Endothelial cell of umbilical vein (primary cell): ENCODE results near the gene UBE2H. TPM values are rescaled to one million over a fixed set of nuclear protein-coding genes. Genes with fewer than 3 reads are reported as not detected.

Source experiments
- BruUV-seq: library from RNA; stranded (reverse); fragments of 400-500 nt; replicated peaks from 2 replicates; lab custom pipeline; 2021; lab: Mats Ljungman, UMichigan
- CTCF ChIA-PET: fragments of 300-600, 350-600 bp; sonication (Branson Sonifier 250); formaldehyde crosslinking; loops from one replicate; lab custom pipeline; 2021; ENCODE audit warnings: antibody characterized with exemption, inconsistent platforms; lab: Charles Lee
- POLR2A ChIA-PET: fragments of 300-600, 350-600 bp; sonication (Branson Sonifier 250); formaldehyde crosslinking; loops from one replicate; lab custom pipeline; 2021; ENCODE audit warnings: antibody characterized with exemption, inconsistent platforms; lab: Charles Lee
- DNase-seq: peaks from one replicate; pipeline ENCODE4 v3.0.0-alpha.2; 2011; ENCODE audit warnings: low read depth, low spot score
- FAIRE-seq: peaks from 2 replicates; lab custom pipeline; 2011; peaks lifted over from hg19 to GRCh38; lab: Jason Lieb, UNC
- H2AFZ ChIP-seq: 2 replicates; pipeline ENCODE4 v1.6.0; 2012; ENCODE audit warnings: low read depth, low read length, control low read depth, inconsistent platforms
- H3K27ac ChIP-seq: 2 replicates; pipeline ENCODE4 v1.5.1; 2011; ENCODE audit warnings: low read depth, mild to moderate bottlenecking, control low read depth, low read length, moderate library complexity; ENCODE audit not compliant: insufficient read depth
- H3K27me3 ChIP-seq, 2 experiments: 2 replicates each; pipeline versions ENCODE4 v1.6.0 to v1.6.1; 2011; ENCODE audit warnings: low read length in 2 of 2, mixed read lengths in 1 of 2; ENCODE audit not compliant: control insufficient read depth in 2 of 2, insufficient read depth in 2 of 2
- H3K36me3 ChIP-seq, 2 experiments: 2 replicates in 1 of 2; 3 replicates in 1 of 2; pipeline ENCODE4 v1.5.1; 2011; ENCODE audit warnings: low read length in 2 of 2, mild to moderate bottlenecking in 1 of 2, moderate library complexity in 1 of 2; ENCODE audit not compliant: control insufficient read depth in 2 of 2, insufficient read depth in 2 of 2; ENCODE audit errors: extremely low read depth in 1 of 2
- H3K4me1 ChIP-seq: 3 replicates; pipeline ENCODE4 v1.5.1; 2011; ENCODE audit warnings: mild to moderate bottlenecking, low read length; ENCODE audit not compliant: control insufficient read depth, insufficient read depth; ENCODE audit errors: extremely low read depth
- H3K4me2 ChIP-seq: 2 replicates; pipeline ENCODE4 v1.6.1; 2011; ENCODE audit warnings: low read length, control low read depth, mixed read lengths; ENCODE audit not compliant: insufficient read depth
- H3K4me3 ChIP-seq, 3 experiments: fragments of 200-600 bp in 1 of 3; sonication (generic), shearing (Covaris generic) in 1 of 3; replicated peaks in 1 of 3; 2 replicates each; pipeline ENCODE4 v1.5.1; 2011 to 2016; ENCODE audit warnings: control low read depth in 3 of 3, low read length in 3 of 3, mild to moderate bottlenecking in 2 of 3, inconsistent platforms in 1 of 3, low read depth in 1 of 3, moderate library complexity in 1 of 3; ENCODE audit not compliant: insufficient read depth in 1 of 3
- H3K79me2 ChIP-seq: 2 replicates; pipeline ENCODE4 v1.6.0; 2012; ENCODE audit warnings: low read length, inconsistent platforms; ENCODE audit not compliant: control insufficient read depth, insufficient read depth
- H3K9ac ChIP-seq: replicated peaks from 2 replicates; pipeline ENCODE3; 2011; ENCODE audit warnings: low read length, control low read depth; ENCODE audit not compliant: insufficient read depth; ENCODE audit errors: extremely low read depth
- H3K9me1 ChIP-seq: replicated peaks from 3 replicates; pipeline ENCODE4 v1.6.0; 2011; ENCODE audit warnings: mild to moderate bottlenecking, low read length; ENCODE audit not compliant: control insufficient read depth, insufficient read depth; ENCODE audit errors: extremely low read depth
- H3K9me3 ChIP-seq: replicated peaks from 2 replicates; pipeline ENCODE4 v1.5.1; 2012; ENCODE audit warnings: low read length, inconsistent platforms; ENCODE audit not compliant: control insufficient read depth, insufficient read depth
- H4K20me1 ChIP-seq: replicated peaks from 2 replicates; pipeline ENCODE3; 2011; ENCODE audit warnings: mild to moderate bottlenecking, low read length; ENCODE audit not compliant: control insufficient read depth, insufficient read depth; ENCODE audit errors: extremely low read depth
- CTCF ChIP-seq, 2 donors: IDR thresholded peaks; 1 replicate in 1 of 2; 2 replicates in 1 of 2; pipeline ENCODE4 v1.5.1; 2011; ENCODE audit warnings: low read length in 2 of 2, mild to moderate bottlenecking in 2 of 2, moderate library complexity in 2 of 2, control low read depth in 1 of 2, inconsistent platforms in 1 of 2, low read depth in 1 of 2; ENCODE audit not compliant: insufficient read depth in 1 of 2; ENCODE audit errors: extremely low read depth in 1 of 2
- EZH2 ChIP-seq: IDR thresholded peaks from 2 replicates; pipeline ENCODE4 v1.6.1; 2012; ENCODE audit warnings: borderline replicate concordance, low read depth, mild to moderate bottlenecking, moderate library complexity, low read length, inconsistent platforms; ENCODE audit not compliant: severe bottlenecking
- FOS ChIP-seq: IDR thresholded peaks from 2 replicates; pipeline ENCODE4 v1.6.1; 2011; ENCODE audit warnings: mild to moderate bottlenecking, low read length, moderate library complexity, borderline replicate concordance; ENCODE audit not compliant: insufficient read depth
- GATA2 ChIP-seq: IDR thresholded peaks from 2 replicates; pipeline ENCODE4 v1.7.0; 2011; ENCODE audit warnings: low read depth, mild to moderate bottlenecking, moderate library complexity, mixed read lengths, low read length; ENCODE audit not compliant: insufficient read length, insufficient read depth
- JUN ChIP-seq: IDR thresholded peaks from 2 replicates; pipeline ENCODE4 v1.6.1; 2011; ENCODE audit warnings: borderline replicate concordance, low read depth; ENCODE audit not compliant: insufficient read length, insufficient read depth
- MAX ChIP-seq: IDR thresholded peaks from 2 replicates; pipeline ENCODE4 v1.6.1; 2011; ENCODE audit not compliant: insufficient read depth, insufficient read length
- MYC ChIP-seq: IDR thresholded peaks from one replicate; pipeline ENCODE4 v1.6.1; 2011; ENCODE audit warnings: mild to moderate bottlenecking, low read depth, low read length
- POLR2A ChIP-seq: IDR thresholded peaks from 2 replicates; pipeline ENCODE4 v1.6.1; 2012; ENCODE audit warnings: low read depth, mild to moderate bottlenecking, control low read depth, low read length
- POLR2AphosphoS5 ChIP-seq: IDR thresholded peaks from 2 replicates; pipeline ENCODE4 v1.6.1; 2012; ENCODE audit warnings: low read depth, mild to moderate bottlenecking, control low read depth, low read length, moderate library complexity; ENCODE audit not compliant: insufficient read depth
- dilution Hi-C: fragments of 300-500 bp; cut with MboI; formaldehyde crosslinking; loops from one replicate; pipeline ENCODE4 v1.15.0; 2019; ENCODE audit warnings: low sequenced_read_pairs; ENCODE audit not compliant: extremely low pct_ligation_motif_present
- intact Hi-C: fragments of 100-400 bp; cut with micrococcal nuclease; formaldehyde crosslinking; loops from one replicate; pipeline ENCODE4 v1.10.0; 2022
- polyA plus RNA-seq, 4 experiments: library from polyadenylated mRNA; depleted of rRNA in 3 of 4; stranded (reverse) in 3 of 4; unstranded in 1 of 4; fragments of >200 nt; gene quantifications; 2 replicates each; pipeline versions ENCODE4 v1.2.1 to v1.2.3, GENCODE V29; 2011 to 2012; ENCODE audit warnings: missing spikeins in 1 of 4
- total RNA-seq: library from RNA; stranded (reverse); gene quantifications from 2 replicates; pipeline ENCODE4 v1.2.3, GENCODE V29; 2021

The UBE2H gene
- total and polyA plus RNA-seq, 2 donors (not counting 3 experiments of a cell fraction or from before 2014, with no cell fraction given), result 51.7 to 90.1 TPM

- no peaks in the 10 kb centered on the region for H3K27me3 ChIP-seq
- no TSS peak for BruUV-seq
- no peak overlapping the region for H3K4me3 ChIP-seq
- no peak for FAIRE-seq
- peaks cover 15% of the 10 kb centered on the region for H4K20me1 ChIP-seq
- H3K4me1 ChIP-seq, result no peaks in the 10 kb centered on the region
- intact Hi-C loops (no loop called here), dilution Hi-C loops (no loop called here)
- CTCF ChIA-PET, result no interaction called here
- TF ChIP-seq EZH2 (no peak), POLR2AphosphoS5 (no peak), JUN (no peak), CTCF (IDR thresholded peaks at IDR 0.05; ENCODE audit: extremely low read depth in 1 of 2, insufficient read depth in 1 of 2, low read depth in 1 of 2, low read length in 2 of 2) (no peak), FOS (no peak), GATA2 (no peak), POLR2A (no peak), MAX (no peak), MYC (no peak)
- H3K4me2 ChIP-seq, result no peak overlapping the region
- H2AFZ ChIP-seq, result no peak overlapping the region
- H3K9ac ChIP-seq, result no peak overlapping the region
- H3K79me2 ChIP-seq, result peaks cover 41% of the 10 kb centered on the region
- no peaks in the 10 kb centered on the region for H3K36me3 ChIP-seq
- H3K9me3 ChIP-seq, result no peaks in the 10 kb centered on the region
- H3K27ac ChIP-seq, result no peak overlapping the region
- H3K9me1 ChIP-seq, result no peaks in the 10 kb centered on the region
- POLR2A ChIA-PET, result no interaction called here
- DNase-seq, result peak; percentile 39
These were observed 88.7 kb downstream of the UBE2H start for GRCh38 chr7:129864042-129864441.
